GM12892 (cell line): ENCODE results near the gene ANKDD1B.

Experiments used
- DNase-seq: peaks from one replicate; pipeline ENCODE4 v3.0.0; 2011; ENCODE audit not compliant: insufficient read length
- FAIRE-seq: peaks from 2 replicates; lab custom pipeline; 2011; peaks lifted over from hg19 to GRCh38; lab: Jason Lieb, UNC
- POLR2A ChIP-seq: IDR thresholded peaks from 2 replicates; pipeline ENCODE4 v1.6.1; 2011; ENCODE audit warnings: low read depth, low read length, control low read depth
- POLR2AphosphoS5 ChIP-seq: IDR thresholded peaks from 2 replicates; pipeline ENCODE4 v1.6.1; 2011; ENCODE audit warnings: low read depth, low read length, control low read depth
- TAF1 ChIP-seq: IDR thresholded peaks from 2 replicates; pipeline ENCODE4 v1.6.1; 2011; ENCODE audit warnings: low read depth, mild to moderate bottlenecking, control low read depth, low read length, borderline replicate concordance

Gene ANKDD1B

DNA sequence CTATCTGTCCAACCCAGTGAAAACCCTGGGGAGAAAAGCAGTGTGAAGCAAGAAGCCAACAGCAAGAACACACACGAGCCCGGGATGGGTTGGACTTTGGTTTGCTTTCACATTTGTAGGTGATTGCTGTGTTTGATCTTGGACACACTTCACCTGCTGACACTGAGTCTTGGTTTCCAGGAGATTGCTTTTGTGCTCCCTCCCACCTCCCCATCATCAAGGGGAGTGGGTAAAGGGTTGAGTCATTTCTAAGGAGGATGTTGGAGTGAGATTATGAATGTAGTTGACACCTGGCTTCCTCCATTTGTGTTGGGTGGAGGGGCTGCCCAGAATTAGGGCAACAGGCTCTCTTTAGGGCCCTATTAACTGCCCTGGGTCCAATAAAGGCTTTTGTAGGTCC is 37.5 kb downstream of the ANKDD1B start:
- peak; percentile 62 for FAIRE-seq

GRCh38 chr5:75651575-75652238 is 40.5 kb downstream of the ANKDD1B start:
- no peak for DNase-seq
- no peak for TF ChIP-seq POLR2AphosphoS5
- no peak for TF ChIP-seq POLR2A
- no peak for TF ChIP-seq TAF1
- FAIRE-seq, result no peak

More for the DNA sequence above, 37.5 kb downstream of the ANKDD1B start:
- peak; percentile 27 for DNase-seq
- TF ChIP-seq POLR2A, result no peak
- no peak for TF ChIP-seq TAF1
- TF ChIP-seq POLR2AphosphoS5, result no peak

GRCh38 chr5:75653521-75653920 is 42.3 kb downstream of the ANKDD1B start:
- DNase-seq (no peak), FAIRE-seq (no peak)

DNA sequence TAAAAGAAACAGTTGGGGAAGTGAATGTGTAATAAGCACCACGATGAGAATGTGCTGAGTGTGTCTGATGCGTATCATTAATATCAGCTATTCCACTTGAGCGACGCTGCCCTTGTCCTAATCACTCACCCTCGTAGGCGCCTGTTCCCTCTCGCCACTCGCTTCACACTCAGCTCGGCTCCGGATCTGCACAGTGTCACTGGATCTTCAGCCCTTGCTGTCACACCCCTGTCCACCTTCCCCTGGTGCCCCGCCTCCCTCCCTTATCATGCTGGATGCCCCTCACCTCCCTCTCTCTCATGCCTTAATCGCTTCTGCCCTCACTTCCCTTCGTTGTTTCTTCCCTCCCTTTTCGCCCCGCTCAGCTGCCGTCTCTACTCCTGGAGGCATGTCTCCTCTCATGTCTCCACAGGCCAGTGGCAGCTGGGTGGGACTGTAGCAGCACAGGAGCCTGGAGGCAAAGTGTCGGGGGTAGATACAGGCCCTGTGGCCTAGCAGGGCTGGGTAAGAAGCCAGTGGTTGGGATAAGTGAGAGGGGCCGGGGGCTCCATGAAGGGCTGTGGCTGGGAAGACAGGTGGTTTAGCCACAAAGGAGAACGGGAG is 43.5 kb downstream of the ANKDD1B start:
- TF ChIP-seq POLR2AphosphoS5 (no peak), TAF1 (no peak), POLR2A (no peak)
- FAIRE-seq, result no peak
- DNase-seq, result no peak

More at GRCh38 chr5:75653521-75653920, 42.3 kb downstream of the ANKDD1B start:
- TF ChIP-seq TAF1, result no peak
- no peak for TF ChIP-seq POLR2AphosphoS5
- no peak for TF ChIP-seq POLR2A

DNA sequence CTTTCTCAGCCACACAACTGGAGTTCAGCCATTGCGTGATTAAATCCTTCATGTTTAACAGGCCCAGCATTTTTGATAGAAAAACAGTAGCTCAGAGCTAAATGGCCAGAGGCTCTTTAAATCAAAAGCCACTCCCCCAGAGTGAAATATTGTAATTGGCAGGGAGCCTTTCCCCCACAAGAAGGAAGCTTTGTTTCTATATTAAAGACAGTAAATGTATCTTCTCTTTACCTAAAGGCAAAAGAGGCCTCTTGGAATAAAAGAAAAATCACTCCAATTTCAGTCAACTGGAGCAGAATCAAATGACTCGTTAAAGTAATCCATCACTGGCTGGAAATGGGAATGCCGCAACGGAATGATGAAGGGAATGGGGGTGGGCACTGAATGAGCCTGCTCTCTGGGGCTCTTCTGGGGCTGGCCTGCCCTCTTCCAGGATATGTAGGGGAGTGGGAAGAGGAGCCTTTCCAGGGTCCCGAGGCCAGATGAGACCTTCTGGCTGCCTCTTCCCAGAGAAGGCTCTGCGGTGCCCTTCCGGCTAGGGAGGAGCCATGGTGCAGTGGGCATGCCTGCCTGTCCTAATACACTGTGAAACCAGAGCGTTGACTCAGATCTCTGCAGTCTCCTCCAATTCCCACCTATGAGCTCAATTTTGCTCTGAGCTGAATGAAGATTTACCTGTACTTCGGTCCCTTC is 45.2 kb downstream of the ANKDD1B start:
- no peak for DNase-seq
- no peak for TF ChIP-seq POLR2AphosphoS5
- TF ChIP-seq POLR2A, result no peak
- TF ChIP-seq TAF1, result no peak
- FAIRE-seq, result no peak

DNA sequence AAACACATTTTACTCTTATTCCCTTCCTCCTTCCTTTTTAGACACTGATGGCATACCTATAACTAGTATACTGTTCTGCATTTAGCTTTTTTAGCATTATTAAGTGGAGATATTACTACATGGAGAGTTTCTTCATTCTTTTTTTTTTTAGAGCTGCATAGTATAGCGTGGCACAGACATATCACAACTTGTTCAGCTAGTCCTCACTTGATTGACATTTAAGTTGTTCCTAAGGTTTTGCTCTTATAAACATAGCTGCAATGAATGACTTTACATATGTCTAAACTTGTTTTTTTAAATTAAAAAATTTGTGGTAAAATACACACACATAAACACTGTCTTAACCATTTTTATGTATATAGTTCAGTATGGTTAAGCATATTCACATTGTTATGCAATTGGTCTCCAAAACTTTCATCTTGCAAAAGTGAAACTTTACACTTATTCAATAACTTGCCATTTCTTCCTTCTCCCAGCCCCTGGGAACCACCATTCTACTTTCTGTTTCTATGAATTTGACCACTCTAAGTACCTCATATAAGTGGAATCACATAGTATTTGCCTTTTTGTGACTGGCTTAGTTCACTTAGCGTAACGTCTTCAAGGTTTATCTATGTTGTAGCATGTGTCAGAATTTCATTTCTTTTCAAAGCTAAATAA is 48.7 kb downstream of the ANKDD1B start:
- DNase-seq, result no peak
- TF ChIP-seq POLR2A (no peak), TAF1 (no peak), POLR2AphosphoS5 (no peak)
- peak; percentile 73 for FAIRE-seq

GRCh38 chr5:75660678-75661465 is 49.6 kb downstream of the ANKDD1B start:
- DNase-seq (no peak), FAIRE-seq (peak; percentile 74)
- TF ChIP-seq POLR2AphosphoS5 (no peak), TAF1 (no peak), POLR2A (no peak)

DNA sequence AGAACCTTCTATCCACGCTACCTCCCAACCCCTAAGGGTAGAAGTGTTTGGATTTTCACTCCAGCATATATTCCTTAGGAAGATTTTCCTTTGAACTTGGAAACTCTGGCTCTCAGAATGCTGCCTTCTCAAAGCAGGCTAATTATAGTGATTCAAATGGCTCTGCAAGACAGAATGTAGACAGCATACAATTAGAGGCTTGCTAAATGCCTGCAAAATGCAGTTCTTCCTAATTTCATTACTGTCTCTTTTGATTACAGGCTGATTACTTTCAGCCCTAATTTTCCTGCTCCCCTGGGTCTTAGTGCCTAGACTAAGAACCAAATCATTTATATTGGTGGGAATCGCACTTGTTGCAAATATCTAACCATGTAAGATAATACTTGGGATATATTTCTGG is 50.8 kb downstream of the ANKDD1B start:
- TF ChIP-seq TAF1, result no peak
- TF ChIP-seq POLR2A, result no peak
- TF ChIP-seq POLR2AphosphoS5, result no peak
- DNase-seq, result no peak
- FAIRE-seq, result no peak

DNA sequence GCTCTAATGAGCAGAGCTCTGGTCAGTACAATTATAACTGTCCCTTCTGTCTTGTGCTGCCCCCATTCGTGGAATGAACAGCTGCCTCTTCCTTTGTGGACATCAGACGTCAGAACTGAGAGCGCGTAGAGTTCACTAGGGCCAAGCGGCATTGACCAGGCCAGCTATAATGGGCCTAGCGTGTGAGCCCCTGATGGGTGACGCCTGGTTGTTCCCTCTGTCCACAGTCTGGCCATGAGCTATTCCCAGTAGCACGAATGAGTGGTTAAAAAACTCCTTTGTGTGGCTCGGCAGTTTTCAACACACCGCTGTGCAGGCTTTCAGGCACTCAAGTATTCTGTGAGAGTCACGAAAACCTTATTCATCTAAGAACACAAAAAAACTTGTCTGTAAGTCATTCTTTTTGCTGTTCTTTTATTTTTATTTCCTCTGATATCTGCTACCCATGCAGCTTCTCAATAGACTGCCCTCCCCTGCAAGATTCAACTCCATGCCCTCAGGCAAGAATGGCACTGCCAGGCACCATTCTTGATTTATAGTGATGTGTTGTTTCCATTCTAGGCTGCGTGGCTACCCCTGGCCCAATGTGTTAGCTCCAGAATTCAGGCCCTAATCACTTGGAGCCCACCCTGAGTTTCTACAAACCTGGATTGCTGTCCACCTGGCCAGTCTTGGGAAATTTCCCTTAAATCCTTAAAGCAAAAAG is 52.5 kb downstream of the ANKDD1B start:
- DNase-seq (no peak), FAIRE-seq (no peak)
- TF ChIP-seq POLR2A (no peak), TAF1 (no peak), POLR2AphosphoS5 (no peak)

GRCh38 chr5:75664979-75665378 is 53.7 kb downstream of the ANKDD1B start:
- DNase-seq (no peak), FAIRE-seq (no peak)
- TF ChIP-seq POLR2A (no peak), TAF1 (no peak), POLR2AphosphoS5 (no peak)
